ENCODE measurements around the gene STRIP1. TPM values are rescaled to one million over a fixed set of nuclear protein-coding genes. Genes with fewer than 3 reads are reported as not detected.

The STRIP1 gene, protein sequence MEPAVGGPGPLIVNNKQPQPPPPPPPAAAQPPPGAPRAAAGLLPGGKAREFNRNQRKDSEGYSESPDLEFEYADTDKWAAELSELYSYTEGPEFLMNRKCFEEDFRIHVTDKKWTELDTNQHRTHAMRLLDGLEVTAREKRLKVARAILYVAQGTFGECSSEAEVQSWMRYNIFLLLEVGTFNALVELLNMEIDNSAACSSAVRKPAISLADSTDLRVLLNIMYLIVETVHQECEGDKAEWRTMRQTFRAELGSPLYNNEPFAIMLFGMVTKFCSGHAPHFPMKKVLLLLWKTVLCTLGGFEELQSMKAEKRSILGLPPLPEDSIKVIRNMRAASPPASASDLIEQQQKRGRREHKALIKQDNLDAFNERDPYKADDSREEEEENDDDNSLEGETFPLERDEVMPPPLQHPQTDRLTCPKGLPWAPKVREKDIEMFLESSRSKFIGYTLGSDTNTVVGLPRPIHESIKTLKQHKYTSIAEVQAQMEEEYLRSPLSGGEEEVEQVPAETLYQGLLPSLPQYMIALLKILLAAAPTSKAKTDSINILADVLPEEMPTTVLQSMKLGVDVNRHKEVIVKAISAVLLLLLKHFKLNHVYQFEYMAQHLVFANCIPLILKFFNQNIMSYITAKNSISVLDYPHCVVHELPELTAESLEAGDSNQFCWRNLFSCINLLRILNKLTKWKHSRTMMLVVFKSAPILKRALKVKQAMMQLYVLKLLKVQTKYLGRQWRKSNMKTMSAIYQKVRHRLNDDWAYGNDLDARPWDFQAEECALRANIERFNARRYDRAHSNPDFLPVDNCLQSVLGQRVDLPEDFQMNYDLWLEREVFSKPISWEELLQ
- 10 to 100 TPM; 20.5 to 22.8 TPM for total RNA-seq
- 1 to 10 TPM; 5.8 to 6.0 TPM for polyA plus RNA-seq

DNA sequence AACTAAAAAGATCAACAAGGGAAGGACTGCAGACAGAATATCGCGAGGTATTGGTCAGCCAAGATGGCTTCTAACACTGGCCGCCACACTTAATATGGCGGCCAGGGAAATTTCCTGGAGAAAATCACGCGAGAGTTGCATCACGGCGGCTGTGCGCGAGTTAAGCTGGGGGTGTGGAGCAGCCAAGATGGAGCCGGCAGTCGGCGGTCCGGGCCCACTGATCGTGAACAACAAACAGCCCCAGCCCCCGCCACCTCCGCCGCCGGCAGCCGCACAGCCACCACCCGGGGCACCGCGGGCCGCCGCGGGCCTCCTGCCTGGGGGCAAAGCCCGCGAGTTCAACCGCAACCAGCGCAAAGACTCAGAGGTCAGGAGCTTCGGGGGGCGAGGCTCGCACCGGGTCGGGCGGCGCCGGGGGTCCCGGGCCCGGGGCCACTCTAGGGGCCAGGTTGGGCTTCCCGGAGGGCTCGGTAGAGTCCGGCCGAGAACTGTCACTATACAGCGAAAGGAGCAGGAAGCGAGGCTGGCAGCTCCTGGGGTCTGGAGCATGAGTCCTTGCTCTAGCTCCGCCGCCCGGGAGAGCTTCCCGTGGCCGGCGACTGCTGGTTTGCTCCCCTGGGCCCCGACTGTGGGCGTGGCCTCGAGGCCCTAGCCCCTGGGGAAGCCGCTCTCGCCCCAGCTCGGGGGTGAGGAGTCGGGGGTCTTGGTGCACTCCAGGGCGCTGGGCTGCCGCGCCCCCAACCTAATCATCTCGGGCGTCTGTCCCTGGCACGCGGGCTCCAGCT lies at the start of gene STRIP1:
Gene STRIP1, plus strand, starts transcription at position 174 of the 785 bp plus-strand sequence. Its CDS starts 14 bp downstream, at position 188.
- Histone ChIP-seq H3K4me3 (ENCODE audit: low read depth in 1 of 3, low read length in 3 of 3) (peak within 1 kb of the TSS; percentile 85 to 97 (median 90)), H3K27ac (ENCODE audit: low read depth in 1 of 2, low read length in 2 of 2) (peak within 1 kb of the TSS; percentile 76 to 78), H3K27me3 (ENCODE audit: control insufficient read depth in 4 of 4, insufficient read depth in 4 of 4, low read length in 3 of 4) (no peaks in the 10 kb centered on the region), H3K36me3 (ENCODE audit: control insufficient read depth in 4 of 4, insufficient read depth in 3 of 4, low read depth in 1 of 4, low read length in 3 of 4) (peaks cover 0 to 17% (median 17%) of the 10 kb centered on the region in 4 donors), H3K9me3 (ENCODE audit: control insufficient read depth in 4 of 4, low read length in 3 of 4) (no peaks in the 10 kb centered on the region), H3K9ac (ENCODE audit: low read depth in 1 of 2, low read length in 2 of 2) (peak within 1 kb of the TSS; percentile 65 to 88), H3K4me1 (ENCODE audit: control insufficient read depth in 4 of 4, insufficient read depth in 4 of 4, low read length in 3 of 4) (peaks cover 5 to 26% (median 17%) of the 10 kb centered on the region in 4 donors)
- TF ChIP-seq, protein P1, sequence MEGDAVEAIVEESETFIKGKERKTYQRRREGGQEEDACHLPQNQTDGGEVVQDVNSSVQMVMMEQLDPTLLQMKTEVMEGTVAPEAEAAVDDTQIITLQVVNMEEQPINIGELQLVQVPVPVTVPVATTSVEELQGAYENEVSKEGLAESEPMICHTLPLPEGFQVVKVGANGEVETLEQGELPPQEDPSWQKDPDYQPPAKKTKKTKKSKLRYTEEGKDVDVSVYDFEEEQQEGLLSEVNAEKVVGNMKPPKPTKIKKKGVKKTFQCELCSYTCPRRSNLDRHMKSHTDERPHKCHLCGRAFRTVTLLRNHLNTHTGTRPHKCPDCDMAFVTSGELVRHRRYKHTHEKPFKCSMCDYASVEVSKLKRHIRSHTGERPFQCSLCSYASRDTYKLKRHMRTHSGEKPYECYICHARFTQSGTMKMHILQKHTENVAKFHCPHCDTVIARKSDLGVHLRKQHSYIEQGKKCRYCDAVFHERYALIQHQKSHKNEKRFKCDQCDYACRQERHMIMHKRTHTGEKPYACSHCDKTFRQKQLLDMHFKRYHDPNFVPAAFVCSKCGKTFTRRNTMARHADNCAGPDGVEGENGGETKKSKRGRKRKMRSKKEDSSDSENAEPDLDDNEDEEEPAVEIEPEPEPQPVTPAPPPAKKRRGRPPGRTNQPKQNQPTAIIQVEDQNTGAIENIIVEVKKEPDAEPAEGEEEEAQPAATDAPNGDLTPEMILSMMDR (IDR thresholded peaks at IDR 0.05; ENCODE audit: low read depth, low read length, missing input control), result no peak
- TF ChIP-seq TAF1 (conservative IDR thresholded peaks at IDR 0.05), result no peak
- TF ChIP-seq RAD21 (IDR thresholded peaks at IDR 0.05), result no peak
- TF ChIP-seq FOXA1 (IDR thresholded peaks at IDR 0.05), result peak; percentile 79
- peak; percentile 17 for TF ChIP-seq NR2F2 (IDR thresholded peaks at IDR 0.05)
- TF ChIP-seq, protein P2, sequence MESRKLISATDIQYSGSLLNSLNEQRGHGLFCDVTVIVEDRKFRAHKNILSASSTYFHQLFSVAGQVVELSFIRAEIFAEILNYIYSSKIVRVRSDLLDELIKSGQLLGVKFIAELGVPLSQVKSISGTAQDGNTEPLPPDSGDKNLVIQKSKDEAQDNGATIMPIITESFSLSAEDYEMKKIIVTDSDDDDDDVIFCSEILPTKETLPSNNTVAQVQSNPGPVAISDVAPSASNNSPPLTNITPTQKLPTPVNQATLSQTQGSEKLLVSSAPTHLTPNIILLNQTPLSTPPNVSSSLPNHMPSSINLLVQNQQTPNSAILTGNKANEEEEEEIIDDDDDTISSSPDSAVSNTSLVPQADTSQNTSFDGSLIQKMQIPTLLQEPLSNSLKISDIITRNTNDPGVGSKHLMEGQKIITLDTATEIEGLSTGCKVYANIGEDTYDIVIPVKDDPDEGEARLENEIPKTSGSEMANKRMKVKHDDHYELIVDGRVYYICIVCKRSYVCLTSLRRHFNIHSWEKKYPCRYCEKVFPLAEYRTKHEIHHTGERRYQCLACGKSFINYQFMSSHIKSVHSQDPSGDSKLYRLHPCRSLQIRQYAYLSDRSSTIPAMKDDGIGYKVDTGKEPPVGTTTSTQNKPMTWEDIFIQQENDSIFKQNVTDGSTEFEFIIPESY (IDR thresholded peaks at IDR 0.05), result peak; percentile 99
- TF ChIP-seq, protein P3, sequence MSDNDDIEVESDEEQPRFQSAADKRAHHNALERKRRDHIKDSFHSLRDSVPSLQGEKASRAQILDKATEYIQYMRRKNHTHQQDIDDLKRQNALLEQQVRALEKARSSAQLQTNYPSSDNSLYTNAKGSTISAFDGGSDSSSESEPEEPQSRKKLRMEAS (IDR thresholded peaks at IDR 0.05), result peak; percentile 43
- TF ChIP-seq JUND (IDR thresholded peaks at IDR 0.05), result peak; percentile 35 to 58
- peak in 1 of 2 donors; percentile 78 for TF ChIP-seq GABPA (IDR thresholded peaks at IDR 0.05 in 1 of 2, conservative IDR thresholded peaks at IDR 0.05 in 1 of 2)
- TF ChIP-seq FOXA2 (IDR thresholded peaks at IDR 0.05), result peak; percentile 84
- TF ChIP-seq SP1 (IDR thresholded peaks at IDR 0.05), result peak; percentile 82
- TF ChIP-seq, protein P4, sequence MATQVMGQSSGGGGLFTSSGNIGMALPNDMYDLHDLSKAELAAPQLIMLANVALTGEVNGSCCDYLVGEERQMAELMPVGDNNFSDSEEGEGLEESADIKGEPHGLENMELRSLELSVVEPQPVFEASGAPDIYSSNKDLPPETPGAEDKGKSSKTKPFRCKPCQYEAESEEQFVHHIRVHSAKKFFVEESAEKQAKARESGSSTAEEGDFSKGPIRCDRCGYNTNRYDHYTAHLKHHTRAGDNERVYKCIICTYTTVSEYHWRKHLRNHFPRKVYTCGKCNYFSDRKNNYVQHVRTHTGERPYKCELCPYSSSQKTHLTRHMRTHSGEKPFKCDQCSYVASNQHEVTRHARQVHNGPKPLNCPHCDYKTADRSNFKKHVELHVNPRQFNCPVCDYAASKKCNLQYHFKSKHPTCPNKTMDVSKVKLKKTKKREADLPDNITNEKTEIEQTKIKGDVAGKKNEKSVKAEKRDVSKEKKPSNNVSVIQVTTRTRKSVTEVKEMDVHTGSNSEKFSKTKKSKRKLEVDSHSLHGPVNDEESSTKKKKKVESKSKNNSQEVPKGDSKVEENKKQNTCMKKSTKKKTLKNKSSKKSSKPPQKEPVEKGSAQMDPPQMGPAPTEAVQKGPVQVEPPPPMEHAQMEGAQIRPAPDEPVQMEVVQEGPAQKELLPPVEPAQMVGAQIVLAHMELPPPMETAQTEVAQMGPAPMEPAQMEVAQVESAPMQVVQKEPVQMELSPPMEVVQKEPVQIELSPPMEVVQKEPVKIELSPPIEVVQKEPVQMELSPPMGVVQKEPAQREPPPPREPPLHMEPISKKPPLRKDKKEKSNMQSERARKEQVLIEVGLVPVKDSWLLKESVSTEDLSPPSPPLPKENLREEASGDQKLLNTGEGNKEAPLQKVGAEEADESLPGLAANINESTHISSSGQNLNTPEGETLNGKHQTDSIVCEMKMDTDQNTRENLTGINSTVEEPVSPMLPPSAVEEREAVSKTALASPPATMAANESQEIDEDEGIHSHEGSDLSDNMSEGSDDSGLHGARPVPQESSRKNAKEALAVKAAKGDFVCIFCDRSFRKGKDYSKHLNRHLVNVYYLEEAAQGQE (IDR thresholded peaks at IDR 0.05), result peak; percentile 29
- TF ChIP-seq HNF4A (conservative IDR thresholded peaks at IDR 0.05), result no peak
- TF ChIP-seq RXRA (IDR thresholded peaks at IDR 0.05), result peak in 1 of 2 donors; percentile 35
- TF ChIP-seq EGR1 (IDR thresholded peaks at IDR 0.05; ENCODE audit: low read depth in 2 of 2), result peak in 1 of 2 donors; percentile 44
- TF ChIP-seq, protein P5, sequence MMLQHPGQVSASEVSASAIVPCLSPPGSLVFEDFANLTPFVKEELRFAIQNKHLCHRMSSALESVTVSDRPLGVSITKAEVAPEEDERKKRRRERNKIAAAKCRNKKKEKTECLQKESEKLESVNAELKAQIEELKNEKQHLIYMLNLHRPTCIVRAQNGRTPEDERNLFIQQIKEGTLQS (IDR thresholded peaks at IDR 0.05), result peak; percentile 96
- peak; percentile 100 for TF ChIP-seq YY1 (IDR thresholded peaks at IDR 0.05)
- TF ChIP-seq HNF4G (IDR thresholded peaks at IDR 0.05), result no peak
- under 1% methylated on average over 66 of the region's 66 CpGs for WGBS
- DNase-seq (ENCODE audit: low spot score), result peak; percentile 90
